Ramos (cell line): ENCODE measurements around the gene TRPM2.

Source experiments
- in situ Hi-C: fragments of 300-500 bp; cut with MboI; formaldehyde crosslinking; loops from one replicate; pipeline ENCODE4 v1.14.3; 2022; ENCODE audit warnings: low sequenced_read_pairs; ENCODE audit not compliant: unreplicated experiment

TRPM2 gene

DNA sequence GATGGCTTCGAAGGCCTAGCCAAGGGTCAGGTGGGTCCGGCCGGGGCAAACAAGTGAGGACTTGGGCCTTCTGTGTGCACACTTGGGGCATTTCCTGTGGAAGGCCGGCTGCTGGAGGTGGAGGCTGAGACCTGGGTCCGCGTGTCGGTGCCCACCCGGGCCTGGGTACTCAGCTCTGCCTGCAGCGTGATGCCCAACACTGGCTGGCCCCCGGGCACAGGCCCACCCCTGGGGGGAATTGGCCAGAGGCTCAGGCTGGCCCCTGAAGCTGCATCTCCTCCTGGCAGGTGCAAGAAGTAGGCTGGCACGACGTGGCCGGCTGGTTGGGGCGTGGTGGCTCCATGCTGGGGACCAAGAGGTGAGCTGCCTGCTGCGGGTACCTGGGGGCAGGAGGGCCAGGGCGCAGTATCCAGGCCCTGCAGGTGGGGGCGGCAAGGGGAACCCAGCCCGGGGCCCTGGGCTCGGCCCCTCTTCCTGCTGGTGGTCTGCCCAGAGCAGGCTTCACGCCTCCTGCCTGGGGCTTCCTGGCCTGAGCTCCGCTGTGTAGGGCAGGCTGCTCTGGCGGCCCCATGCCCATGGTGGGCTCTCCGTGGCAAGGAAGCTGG lies 31.5 kb upstream of the TRPM2 start:
- in situ Hi-C loops: no loop called here

DNA sequence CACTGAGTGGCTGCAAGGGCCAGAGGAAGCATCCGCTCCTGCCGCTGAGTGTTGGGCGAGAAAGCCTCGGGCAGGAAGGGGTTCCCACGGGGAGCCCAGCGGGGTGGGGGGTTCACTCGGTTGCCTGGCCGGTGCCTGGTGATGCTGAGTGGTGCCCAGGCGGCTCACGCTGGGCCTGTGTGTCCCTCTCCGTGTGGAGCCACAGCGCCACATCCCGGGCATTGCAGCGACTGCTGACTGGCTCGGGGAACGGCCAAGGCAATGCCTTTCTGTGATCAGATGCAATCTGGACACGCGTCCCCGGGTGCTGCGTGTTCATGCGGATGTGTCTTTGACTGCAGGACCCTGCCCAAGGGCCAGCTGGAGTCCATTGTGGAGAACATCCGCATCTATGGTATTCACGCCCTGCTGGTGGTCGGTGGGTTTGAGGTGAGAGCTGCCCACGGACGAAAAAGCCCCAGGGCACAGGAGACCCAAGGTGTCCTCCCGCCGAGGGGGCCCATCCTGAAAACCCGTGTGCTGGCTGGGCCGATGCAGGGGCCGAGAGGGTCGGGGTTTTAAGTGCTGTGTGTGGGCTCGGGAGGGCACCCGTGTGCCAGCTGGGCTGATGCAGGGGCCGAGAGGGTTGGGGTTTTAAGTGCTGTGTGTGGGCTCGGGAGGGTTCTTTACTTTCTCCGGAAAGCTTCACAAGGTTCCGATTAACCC lies 30.6 kb upstream of the TRPM2 start:
- in situ Hi-C loops: no loop called here

DNA sequence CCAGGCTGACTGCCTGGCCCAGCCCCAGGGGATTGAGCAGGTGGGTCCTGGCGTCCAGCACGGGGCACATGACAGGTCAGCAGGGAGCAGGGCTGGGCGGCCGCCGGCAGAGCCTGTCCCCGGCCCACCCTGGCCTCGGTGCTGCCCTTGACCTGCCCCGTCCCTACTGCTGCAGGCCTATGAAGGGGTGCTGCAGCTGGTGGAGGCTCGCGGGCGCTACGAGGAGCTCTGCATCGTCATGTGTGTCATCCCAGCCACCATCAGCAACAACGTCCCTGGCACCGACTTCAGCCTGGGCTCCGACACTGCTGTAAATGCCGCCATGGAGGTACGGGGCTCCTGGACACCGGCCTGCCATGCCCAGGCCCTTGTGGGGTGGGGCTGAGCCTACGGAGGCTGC lies 29.8 kb upstream of the TRPM2 start:
- in situ Hi-C loops: no loop called here

DNA sequence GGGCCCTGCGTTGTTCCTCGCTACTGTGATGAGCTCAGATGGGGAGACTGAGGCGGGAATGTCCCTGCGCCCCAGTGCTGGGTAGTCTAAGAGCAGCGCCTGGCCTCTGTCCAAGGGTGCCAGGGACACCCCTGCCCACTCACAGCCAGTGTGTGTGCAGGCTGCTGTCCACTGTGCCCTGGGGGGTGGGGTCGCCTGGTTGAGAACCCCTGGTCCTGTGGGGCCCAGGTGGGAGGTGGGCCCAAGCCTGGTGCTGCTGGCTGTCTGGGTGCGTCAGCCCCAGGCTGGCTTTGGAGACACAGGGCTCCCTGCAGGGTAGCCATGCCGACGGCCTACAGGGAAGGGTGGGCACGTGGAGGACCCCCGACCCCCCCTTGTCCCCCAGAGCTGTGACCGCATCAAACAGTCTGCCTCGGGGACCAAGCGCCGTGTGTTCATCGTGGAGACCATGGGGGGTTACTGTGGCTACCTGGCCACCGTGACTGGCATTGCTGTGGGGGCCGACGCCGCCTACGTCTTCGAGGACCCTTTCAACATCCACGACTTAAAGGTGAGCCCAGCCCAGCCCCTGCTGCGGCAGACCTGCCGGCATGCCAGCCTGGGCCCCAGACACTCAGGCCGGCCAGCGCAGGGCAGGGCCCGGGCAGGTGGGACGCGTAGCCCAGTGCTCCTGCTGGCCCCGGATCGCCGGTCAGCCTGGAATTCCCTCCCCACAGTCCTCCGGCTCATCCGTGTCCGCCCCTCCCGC lies 29.1 kb upstream of the TRPM2 start:
- in situ Hi-C loops: no loop called here

DNA sequence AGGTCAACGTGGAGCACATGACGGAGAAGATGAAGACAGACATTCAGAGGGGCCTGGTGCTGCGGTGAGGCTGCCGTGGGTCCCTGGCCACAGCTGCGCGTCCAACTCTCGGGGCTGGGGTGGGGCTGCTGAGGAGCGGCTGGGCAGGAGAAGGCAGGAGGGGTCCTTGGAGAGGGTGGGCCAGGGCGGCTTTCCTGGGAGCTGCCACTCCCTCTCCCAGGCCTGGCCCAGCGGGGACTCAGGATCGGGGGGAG lies 28.6 kb upstream of the TRPM2 start:
- in situ Hi-C loops: loop anchor here (25.0 kb wide), 1 partner anchor 1337 kb away; no protein-coding TSS in a partner anchor

DNA sequence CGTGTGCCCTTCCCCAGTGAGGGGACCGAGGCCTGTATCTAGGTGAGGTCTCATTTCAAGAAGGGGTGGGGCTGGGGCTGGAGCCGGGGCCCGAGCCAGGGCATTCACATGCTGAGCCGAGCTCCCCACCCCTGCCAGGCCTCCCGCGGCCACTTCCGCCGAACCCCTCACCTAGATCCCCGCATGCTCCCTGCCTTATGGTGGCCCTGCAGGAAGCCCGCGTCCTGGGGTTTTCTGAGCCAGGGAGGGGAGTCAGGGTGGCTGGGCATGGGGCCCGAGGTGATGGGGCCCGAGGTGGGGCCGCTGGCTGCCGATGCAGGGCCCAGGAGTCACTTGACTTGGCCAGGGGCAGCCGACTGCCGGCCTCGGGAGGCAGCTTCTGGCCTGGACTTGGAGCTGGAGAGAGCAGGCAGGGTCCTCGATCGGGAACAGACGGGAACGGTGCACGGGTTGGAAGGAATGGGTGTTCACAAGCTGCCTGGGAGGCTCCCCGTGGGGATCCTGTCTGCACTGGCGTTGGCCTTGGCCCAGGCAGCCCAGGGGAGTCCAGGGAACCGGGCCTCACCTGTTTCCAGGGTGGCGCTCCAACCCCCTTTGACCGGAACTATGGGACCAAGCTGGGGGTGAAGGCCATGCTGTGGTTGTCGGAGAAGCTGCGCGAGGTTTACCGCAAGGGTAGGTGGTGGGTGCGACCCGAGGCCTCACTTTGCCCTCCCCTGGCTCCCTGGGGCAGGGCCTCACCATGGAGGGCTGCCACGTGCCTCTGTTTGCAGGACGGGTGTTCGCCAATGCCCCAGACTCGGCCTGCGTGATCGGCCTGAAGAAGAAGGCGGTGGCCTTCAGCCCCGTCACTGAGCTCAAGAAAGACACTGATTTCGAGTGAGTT lies 27.8 kb upstream of the TRPM2 start:
- in situ Hi-C loops: loop anchor here (25.0 kb wide), 1 partner anchor 1338 kb away; no protein-coding TSS in a partner anchor

DNA sequence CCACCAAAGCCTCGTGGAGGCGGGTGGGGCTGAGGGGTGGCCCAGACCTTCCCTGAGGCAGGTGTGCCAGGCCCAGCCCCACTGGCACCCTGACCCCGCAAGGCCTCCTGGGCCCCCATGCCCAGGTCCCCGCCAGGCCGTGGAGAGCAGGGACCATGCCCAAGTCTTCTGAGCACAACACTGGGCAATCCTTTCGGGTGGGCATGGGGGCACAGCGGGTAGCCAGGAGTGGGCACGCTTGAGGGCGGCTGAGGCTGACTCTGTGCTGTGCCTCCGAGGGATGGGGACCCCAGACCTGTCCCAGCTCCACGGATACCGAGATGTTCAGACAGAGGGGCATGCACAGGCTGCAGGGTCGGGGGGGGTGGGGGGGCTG lies 27.2 kb upstream of the TRPM2 start:
- in situ Hi-C loops: loop anchor here (25.0 kb wide), 1 partner anchor 1339 kb away; no protein-coding TSS in a partner anchor

DNA sequence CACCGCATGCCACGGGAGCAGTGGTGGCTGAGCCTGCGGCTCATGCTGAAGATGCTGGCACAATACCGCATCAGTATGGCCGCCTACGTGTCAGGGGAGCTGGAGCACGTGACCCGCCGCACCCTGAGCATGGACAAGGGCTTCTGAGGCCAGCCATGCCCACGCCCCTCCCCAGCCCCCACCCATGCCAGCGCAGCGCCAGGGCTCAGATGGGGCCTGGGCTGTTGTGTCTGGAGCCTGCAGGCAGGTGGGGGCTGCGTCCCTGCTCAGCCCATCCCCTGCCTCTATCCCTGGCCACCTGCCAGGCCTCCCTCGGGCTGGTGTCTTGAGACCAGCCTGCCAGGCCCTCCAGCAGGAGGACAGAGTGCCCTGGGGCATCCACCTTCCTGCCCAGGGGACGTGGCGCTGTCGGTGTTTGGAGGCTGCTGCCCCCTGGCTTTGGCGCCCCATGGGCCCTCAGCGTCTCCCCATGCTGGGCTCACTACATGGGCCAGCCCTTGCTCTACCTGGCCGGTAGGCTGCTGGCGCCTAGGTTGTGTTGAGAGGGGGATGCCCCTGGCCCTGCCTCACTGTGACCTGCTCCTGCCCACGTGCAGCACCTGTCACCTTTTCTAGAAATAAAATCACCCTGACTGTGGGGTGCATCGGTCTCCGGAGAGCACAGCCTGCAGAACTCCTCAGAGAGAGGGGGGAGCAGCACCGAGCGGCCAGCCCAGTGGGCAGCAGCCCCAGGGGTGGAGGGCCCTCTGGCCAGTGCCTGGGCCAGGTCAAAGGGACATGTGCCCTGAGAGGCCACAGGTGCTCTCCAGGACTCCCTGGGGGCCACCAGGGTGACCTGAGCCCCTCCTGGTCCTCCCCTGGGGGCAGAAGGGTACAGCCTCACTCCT lies 26.5 kb upstream of the TRPM2 start:
- in situ Hi-C loops: loop anchor here (25.0 kb wide), 1 partner anchor 1340 kb away; no protein-coding TSS in a partner anchor

DNA sequence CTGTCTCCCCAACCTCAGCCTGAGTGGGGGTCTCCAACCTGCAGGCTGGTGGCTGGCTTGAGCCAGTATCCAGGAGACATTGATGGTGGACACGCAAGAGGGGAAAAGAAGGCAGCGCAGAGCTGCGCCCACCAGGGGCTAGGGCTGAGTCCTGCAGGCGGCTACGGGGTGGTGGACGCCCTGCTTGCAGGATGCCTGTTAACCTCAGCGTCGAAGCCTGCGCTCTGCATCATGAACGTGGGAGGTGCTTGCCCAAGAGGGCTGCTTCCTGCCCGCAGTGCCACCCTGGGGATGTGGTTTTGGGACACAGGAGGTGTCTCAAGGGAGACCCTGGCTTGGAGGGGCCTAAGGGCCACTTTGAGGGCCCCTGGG lies 25.8 kb upstream of the TRPM2 start:
- in situ Hi-C loops: loop anchor here (25.0 kb wide), 1 partner anchor 1340 kb away; no protein-coding TSS in a partner anchor

DNA sequence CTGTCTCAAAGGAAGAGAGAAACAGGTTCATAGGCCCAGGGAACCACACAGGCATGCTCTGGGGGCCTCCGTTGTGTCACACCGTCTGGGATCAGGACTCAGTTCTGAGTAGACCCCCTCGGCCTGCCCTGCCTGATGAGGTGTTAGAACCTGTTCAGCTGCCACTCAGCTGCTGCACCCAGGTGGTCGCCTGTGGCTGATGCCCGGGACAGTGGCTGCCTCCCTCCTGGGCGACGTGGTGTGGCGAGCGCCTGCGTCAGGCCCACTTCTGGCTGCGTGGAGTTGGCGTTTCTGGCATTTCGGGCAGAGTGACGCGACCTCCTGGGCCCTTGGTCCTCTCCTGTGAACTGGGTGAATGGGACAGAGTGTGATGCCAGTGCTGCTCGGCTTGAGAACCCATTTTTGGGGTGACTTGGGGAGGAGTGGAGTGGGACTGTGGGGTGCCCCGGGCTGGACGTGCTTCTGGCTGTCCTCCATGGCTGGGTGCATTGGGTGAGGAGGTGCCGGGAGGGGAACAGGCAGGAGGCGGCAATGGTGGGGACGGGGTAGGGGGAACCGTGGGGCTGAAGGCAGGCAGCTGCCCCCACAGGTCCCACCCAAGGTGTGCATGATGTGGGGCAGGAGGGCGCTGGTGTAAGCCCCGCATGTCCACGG lies 25.1 kb upstream of the TRPM2 start:
- in situ Hi-C loops: loop anchor here (25.0 kb wide), 1 partner anchor 1341 kb away; no protein-coding TSS in a partner anchor

DNA sequence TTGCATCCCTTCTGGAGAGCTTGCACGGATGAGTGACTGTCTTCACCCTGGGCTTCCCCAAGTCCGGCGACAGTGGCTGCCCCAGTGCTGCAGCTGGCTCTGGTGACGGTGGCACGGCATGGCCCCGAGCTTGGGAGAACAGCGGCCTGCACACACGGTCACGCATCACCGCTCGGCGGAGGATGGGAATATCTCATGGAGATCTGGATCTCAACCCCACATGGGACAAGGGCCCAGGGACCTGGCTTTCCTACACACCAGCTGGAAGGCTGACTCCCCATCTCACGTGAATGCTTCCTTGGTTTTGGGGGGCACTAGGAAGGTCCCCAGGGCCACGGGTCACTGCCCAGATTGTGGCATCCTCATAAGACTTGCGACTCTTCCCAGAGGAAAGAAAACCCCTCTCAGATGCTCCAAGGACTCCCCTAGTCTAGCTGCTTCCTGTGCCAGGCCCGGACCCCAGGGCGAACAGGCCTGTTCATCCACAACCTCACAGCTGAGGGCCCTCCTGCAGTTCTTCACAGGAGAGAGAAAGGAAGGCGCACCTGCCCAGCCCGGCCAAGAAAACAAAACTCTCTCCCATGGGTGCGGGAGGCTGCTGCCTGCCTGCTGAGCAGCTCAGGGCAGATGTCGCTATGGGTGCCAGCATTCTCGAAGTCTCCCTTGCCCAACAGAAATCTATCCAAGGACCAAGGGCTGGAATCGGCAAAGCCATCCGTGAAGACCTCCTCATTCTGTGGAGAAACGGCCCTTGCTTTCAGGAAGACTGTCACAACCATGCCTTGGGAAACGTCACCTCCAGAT lies 24.1 kb upstream of the TRPM2 start:
- in situ Hi-C loops: loop anchor here (25.0 kb wide), 1 partner anchor 1342 kb away; no protein-coding TSS in a partner anchor

DNA sequence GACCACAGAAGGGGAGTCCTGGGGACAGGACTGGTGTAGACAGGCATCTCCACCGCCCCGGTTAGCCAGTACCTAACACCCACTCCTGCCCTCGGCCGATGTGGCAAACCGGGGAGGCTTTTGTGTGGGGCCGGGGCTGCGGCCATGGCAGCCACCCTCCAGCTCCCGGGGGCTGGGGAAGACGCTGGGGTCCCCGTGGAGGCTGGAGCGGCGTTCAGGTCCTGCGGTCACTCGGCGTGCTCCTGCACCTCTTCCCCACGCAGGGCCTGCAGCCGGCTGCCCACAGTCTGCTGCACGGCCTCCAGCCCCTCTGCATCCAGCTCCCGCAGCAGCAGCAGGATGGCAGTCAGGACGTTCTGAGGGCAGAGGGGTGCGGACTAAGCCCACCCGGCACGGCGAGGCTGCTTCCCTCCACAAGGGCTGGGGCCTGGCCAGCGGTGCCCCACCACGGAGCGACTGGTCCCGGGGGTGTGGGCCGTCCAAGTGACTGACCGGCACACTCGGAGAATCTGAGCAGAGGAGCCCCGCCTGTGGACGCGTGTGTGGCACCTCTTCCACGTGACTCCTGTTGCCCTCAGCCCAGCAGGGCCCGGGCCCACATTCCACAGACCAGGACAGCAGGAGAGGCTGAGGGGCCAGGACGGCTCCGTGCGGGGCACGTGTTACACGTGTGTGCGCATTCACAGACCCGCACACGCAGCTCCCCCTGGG lies 23.3 kb upstream of the TRPM2 start:
- in situ Hi-C loops: loop anchor here (10.0 to 25.0 kb wide), 2 partner anchors 525 to 1343 kb away; no protein-coding TSS in a partner anchor

DNA sequence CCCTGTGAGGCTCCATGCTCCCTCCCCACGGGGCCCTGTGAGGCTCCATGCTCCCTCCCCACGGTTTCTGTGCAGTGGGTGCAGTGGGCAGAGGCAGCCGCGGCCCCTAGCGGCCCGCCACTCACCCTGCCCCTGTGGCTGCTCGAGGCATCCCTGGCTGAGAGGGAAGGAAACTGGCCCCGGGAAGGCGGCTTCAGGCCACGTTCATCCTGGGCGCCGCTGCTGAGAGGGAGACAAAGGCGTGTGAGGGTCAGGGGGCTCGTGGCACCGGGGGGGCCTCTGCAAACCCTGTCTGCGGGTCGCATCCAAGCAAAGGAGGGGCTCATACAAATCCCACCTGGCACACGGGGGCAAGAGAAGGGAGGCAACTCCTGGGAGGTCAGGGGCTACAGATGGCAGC lies 22.7 kb upstream of the TRPM2 start:
- in situ Hi-C loops: loop anchor here (10.0 to 25.0 kb wide), 2 partner anchors 526 to 1343 kb away; no protein-coding TSS in a partner anchor

DNA sequence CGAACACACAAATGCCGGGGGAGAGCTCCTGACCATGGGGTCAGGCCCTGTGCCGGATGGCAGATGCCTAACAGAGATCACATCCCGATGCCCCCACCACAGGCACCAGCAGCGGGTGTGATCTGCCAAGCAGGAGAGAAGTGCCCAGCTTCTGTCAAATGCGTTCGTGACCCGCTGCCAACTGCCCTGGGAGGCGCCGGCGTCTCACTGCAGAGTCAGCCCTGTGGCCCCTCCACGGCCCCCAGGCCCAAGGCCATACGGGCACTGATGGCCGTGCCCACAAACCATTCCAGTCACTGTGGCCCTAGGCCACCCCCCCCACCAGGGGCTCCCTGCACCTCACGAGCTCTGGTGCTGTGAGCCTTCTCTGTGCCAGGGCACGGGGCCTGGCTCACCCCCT lies 22.2 kb upstream of the TRPM2 start:
- in situ Hi-C loops: loop anchor here (10.0 to 25.0 kb wide), 2 partner anchors 526 to 1344 kb away; no protein-coding TSS in a partner anchor

DNA sequence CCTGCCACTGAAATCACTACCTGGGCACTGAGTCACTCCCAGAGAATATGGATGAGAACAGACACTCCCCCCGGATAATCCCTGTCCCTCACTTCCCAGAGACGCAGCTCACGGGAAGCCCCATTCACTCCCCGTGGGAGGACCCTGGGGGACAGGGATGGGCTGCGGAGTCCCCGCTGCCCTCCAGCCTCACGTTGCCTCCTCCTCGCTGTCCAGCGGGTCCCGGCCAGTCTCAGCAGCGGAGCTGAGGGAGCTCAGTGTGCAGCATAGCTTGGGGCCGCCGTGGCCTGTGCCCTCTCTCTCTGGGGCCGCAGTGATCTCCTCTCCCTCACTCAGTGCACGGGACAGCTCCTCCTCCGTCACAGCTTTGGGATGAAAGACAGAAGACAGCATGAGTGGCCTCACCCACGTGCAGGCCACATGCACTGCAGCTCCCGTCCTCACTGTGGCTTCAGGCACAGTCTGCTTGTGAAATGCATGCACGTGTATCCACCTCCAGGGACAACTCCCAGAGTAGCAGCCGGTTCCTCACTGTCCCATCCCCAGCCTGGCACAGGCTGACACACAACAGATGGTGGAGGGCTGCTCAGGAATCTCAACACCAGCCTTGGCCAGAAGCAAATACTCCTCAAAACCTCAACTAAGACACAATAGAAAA lies 21.6 kb upstream of the TRPM2 start:
- in situ Hi-C loops: loop anchor here (10.0 to 25.0 kb wide), 2 partner anchors 527 to 1344 kb away; no protein-coding TSS in a partner anchor

DNA sequence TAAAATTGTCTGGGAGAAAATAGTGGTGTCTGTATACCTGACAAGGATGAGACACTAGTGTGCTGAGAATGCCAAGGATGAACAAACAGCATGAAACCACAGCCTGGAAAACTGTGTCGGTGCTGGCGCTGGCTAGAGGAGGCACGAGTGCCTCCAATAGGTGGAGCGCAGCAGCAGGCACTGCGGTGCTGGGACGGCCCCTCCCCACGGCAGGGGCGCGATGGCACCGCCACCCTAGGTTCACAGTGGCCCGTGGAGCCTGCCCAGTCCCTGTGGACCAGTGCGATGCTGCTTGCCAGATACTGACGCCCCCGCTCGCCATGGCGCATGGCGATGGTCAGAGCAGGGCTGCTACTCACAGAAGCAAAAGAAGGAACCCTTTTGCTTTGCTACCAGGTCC lies 21.0 kb upstream of the TRPM2 start:
- in situ Hi-C loops: loop anchor here (10.0 to 25.0 kb wide), 2 partner anchors 528 to 1345 kb away; no protein-coding TSS in a partner anchor
